ENCODE measurements around the gene ARHGAP28. TPM values are rescaled to one million over a fixed set of nuclear protein-coding genes. Genes with fewer than 3 reads are reported as not detected.
"Not testable (repeated sequence)": the region's sequence is repeated elsewhere in the genome, so short reads cannot be mapped to it uniquely, and the experiment has no call there.

The ARHGAP28 gene
- total and polyA plus RNA-seq, 12 donors, result 0.35 to 5.3 (median 2.2) TPM

DNA sequence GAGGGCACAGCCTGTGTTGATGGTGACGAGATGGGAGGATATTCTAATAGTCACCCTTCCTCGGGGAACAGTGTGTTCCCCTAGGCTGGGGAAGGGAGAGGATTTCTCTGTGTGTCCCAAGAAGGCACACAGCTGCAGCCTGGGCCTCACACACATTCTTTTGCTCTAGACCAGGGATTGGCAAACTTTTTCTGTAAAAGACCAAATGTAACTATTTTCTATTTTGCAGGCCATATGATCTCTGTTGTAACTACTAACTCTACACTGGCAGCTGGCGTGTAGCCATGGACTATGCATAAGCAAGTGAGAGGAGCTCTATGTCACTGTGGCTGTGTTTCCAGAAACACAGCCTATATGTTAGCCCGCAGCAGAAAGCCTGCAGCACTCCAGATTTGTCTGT lies 65.8 kb downstream of the ARHGAP28 start:
- Histone ChIP-seq H3K27me3 (no peaks in the 10 kb centered on the region), H3K4me1 (no peaks in the 10 kb centered on the region), H3K36me3 (no peaks in the 10 kb centered on the region), H3K4me3 (no peak overlapping the region), H3K27ac (no peak overlapping the region), H3K9me3 (peaks cover 0 to 7% (median 0%) of the 10 kb centered on the region in 11 donors)
- intact Hi-C loops (cut with DNase I), result no loop called here
- TF ChIP-seq, protein P1, sequence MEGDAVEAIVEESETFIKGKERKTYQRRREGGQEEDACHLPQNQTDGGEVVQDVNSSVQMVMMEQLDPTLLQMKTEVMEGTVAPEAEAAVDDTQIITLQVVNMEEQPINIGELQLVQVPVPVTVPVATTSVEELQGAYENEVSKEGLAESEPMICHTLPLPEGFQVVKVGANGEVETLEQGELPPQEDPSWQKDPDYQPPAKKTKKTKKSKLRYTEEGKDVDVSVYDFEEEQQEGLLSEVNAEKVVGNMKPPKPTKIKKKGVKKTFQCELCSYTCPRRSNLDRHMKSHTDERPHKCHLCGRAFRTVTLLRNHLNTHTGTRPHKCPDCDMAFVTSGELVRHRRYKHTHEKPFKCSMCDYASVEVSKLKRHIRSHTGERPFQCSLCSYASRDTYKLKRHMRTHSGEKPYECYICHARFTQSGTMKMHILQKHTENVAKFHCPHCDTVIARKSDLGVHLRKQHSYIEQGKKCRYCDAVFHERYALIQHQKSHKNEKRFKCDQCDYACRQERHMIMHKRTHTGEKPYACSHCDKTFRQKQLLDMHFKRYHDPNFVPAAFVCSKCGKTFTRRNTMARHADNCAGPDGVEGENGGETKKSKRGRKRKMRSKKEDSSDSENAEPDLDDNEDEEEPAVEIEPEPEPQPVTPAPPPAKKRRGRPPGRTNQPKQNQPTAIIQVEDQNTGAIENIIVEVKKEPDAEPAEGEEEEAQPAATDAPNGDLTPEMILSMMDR (IDR thresholded peaks at IDR 0.05), result no peak
- DNase-seq, result no peak
- 79 to 80% methylated on average over 4 of the region's 4 CpGs for WGBS, 2 donors
- ATAC-seq, result peak in 1 of 8 donors; percentile 11

DNA sequence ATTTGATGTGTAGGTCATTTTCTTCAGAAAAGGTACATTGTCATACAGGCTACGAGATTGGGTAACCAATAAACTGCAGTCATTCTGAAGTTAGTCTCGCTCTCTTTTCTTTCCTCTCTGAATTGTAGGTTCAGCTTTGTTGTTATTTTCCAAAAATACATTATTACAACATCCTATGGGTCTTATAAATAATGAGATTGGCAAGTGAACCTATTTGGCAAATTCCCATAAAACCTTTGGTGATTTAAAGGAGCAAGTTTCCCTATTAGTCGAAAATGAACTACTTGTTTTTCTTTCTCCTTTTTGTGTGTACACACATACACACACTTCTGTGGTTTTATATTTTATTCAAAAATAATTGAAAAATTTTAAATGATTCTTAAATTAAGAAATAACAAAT lies 67.0 kb downstream of the ARHGAP28 start:
- intact Hi-C loops (cut with DNase I), result loop anchor here in 1 of 10 donors (2.0 kb wide), 1 partner anchor 18 kb away; no protein-coding TSS in a partner anchor
- WGBS, 2 donors, result 96 to 98% methylated on average over 3 of the region's 3 CpGs

GRCh38 chr18:6797171-6797570 lies 67.7 kb downstream of the ARHGAP28 start:
- Histone ChIP-seq H3K4me1 (no peaks in the 10 kb centered on the region), H3K36me3 (no peaks in the 10 kb centered on the region), H3K4me3 (peak overlapping the region in 1 of 10 donors; percentile 10), H3K9me3 (peaks cover 0 to 24% (median 5%) of the 10 kb centered on the region in 11 donors), H3K27me3 (no peaks in the 10 kb centered on the region), H3K27ac (no peak overlapping the region)
- TF ChIP-seq, protein P1 (IDR thresholded peaks at IDR 0.05), result no peak
- intact Hi-C loops (cut with DNase I), result loop anchor here in 1 of 10 donors (2.0 kb wide), 1 partner anchor 18 kb away; no protein-coding TSS in a partner anchor
- 90 to 96% methylated on average over 5 of the region's 5 CpGs for WGBS, 2 donors
- no peak for DNase-seq
- ATAC-seq, result no peak

More for the DNA sequence above, 67.0 kb downstream of the ARHGAP28 start:
- TF ChIP-seq, protein P1 (IDR thresholded peaks at IDR 0.05), result no peak
- DNase-seq (no peak), ATAC-seq (no peak)
- Histone ChIP-seq H3K27me3 (no peaks in the 10 kb centered on the region), H3K4me3 (no peak overlapping the region), H3K9me3 (peaks cover 0 to 18% (median 0%) of the 10 kb centered on the region in 11 donors), H3K36me3 (no peaks in the 10 kb centered on the region), H3K27ac (no peak overlapping the region), H3K4me1 (no peaks in the 10 kb centered on the region)

DNA sequence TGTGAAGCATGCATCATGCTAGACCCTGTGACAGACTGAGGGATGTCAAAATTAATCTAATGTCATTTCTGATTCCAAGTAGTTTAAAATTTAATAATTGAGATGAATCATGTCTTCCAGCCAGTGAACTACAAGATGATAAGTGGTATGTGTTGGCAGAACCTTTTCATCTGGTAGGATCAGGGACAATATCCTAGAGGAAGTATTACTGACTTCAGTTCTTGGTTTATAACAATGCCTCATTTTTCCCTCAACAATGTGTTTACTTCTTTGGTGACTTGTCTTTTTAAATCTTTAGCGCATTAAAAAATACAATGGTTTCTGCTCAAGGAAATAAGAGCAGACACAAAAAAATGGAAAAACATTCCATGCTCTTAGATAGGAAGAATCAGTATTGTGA lies 69.4 kb downstream of the ARHGAP28 start:
- Histone ChIP-seq H3K4me1 (no peaks in the 10 kb centered on the region), H3K4me3 (no peak overlapping the region), H3K36me3 (no peaks in the 10 kb centered on the region), H3K27me3 (no peaks in the 10 kb centered on the region), H3K9me3 (peaks cover 0 to 41% (median 18%) of the 10 kb centered on the region in 11 donors), H3K27ac (no peak overlapping the region)
- TF ChIP-seq, protein P1 (IDR thresholded peaks at IDR 0.05), result no peak
- 77 to 80% methylated on average over 1 of the region's 1 CpG for WGBS, 2 donors
- ATAC-seq, result no peak
- DNase-seq, result no peak
- intact Hi-C loops (cut with DNase I), result no loop called here

DNA sequence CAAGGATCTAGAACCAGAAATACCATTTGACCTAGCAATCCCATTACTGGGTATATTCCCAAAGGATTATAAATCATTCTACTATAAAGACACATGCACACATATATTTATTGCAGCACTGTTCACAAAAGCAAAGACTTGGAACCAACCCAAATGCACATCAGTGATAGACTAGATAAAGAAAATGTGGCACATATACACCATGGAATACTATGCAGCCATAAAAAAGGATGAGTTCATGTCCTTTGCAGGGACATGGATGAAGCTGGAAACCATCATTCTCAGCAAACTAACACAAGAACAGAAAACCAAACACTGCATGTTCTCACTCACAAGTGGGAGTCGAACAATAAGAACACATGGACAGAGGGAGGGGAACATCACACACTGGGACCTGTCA lies 70.8 kb downstream of the ARHGAP28 start:
- H3K4me1 ChIP-seq; intact Hi-C loops (cut with DNase I): not testable (repeated sequence)

More for the DNA sequence above, 70.8 kb downstream of the ARHGAP28 start:
- DNase-seq, H3K4me3 ChIP-seq, H3K27me3 ChIP-seq, H3K27ac ChIP-seq, ATAC-seq, H3K36me3 ChIP-seq: not testable (repeated sequence)
- H3K9me3 ChIP-seq, result peaks cover 0 to 48% (median 18%) of the 10 kb centered on the region in 11 donors
- WGBS, 2 donors, result 100% methylated on average over 1 of the region's 1 CpG
